Endothelial cell of umbilical vein (primary cell): Measurements from ENCODE around the gene WDR7. TPM values are rescaled to one million over a fixed set of nuclear protein-coding genes. Genes with fewer than 3 reads are reported as not detected.

Experiments
- BruUV-seq: library from RNA; stranded (reverse); fragments of 400-500 nt; replicated peaks from 2 replicates; lab custom pipeline; 2021; lab: Mats Ljungman, UMichigan
- CTCF ChIA-PET: fragments of 300-600, 350-600 bp; sonication (Branson Sonifier 250); formaldehyde crosslinking; loops from one replicate; lab custom pipeline; 2021; ENCODE audit warnings: antibody characterized with exemption, inconsistent platforms; lab: Charles Lee
- POLR2A ChIA-PET: fragments of 300-600, 350-600 bp; sonication (Branson Sonifier 250); formaldehyde crosslinking; loops from one replicate; lab custom pipeline; 2021; ENCODE audit warnings: antibody characterized with exemption, inconsistent platforms; lab: Charles Lee
- DNase-seq: peaks from one replicate; pipeline ENCODE4 v3.0.0-alpha.2; 2011; ENCODE audit warnings: low read depth, low spot score
- FAIRE-seq: peaks from 2 replicates; lab custom pipeline; 2011; peaks lifted over from hg19 to GRCh38; lab: Jason Lieb, UNC
- H2AFZ ChIP-seq: 2 replicates; pipeline ENCODE4 v1.6.0; 2012; ENCODE audit warnings: low read depth, low read length, control low read depth, inconsistent platforms
- H3K27ac ChIP-seq: 2 replicates; pipeline ENCODE4 v1.5.1; 2011; ENCODE audit warnings: low read depth, mild to moderate bottlenecking, control low read depth, low read length, moderate library complexity; ENCODE audit not compliant: insufficient read depth
- H3K27me3 ChIP-seq, 2 experiments: 2 replicates each; pipeline versions ENCODE4 v1.6.0 to v1.6.1; 2011; ENCODE audit warnings: low read length in 2 of 2, mixed read lengths in 1 of 2; ENCODE audit not compliant: control insufficient read depth in 2 of 2, insufficient read depth in 2 of 2
- H3K36me3 ChIP-seq, 2 experiments: 2 replicates in 1 of 2; 3 replicates in 1 of 2; pipeline ENCODE4 v1.5.1; 2011; ENCODE audit warnings: low read length in 2 of 2, mild to moderate bottlenecking in 1 of 2, moderate library complexity in 1 of 2; ENCODE audit not compliant: control insufficient read depth in 2 of 2, insufficient read depth in 2 of 2; ENCODE audit errors: extremely low read depth in 1 of 2
- H3K4me1 ChIP-seq: 3 replicates; pipeline ENCODE4 v1.5.1; 2011; ENCODE audit warnings: mild to moderate bottlenecking, low read length; ENCODE audit not compliant: control insufficient read depth, insufficient read depth; ENCODE audit errors: extremely low read depth
- H3K4me2 ChIP-seq: 2 replicates; pipeline ENCODE4 v1.6.1; 2011; ENCODE audit warnings: low read length, control low read depth, mixed read lengths; ENCODE audit not compliant: insufficient read depth
- H3K4me3 ChIP-seq, 3 experiments: fragments of 200-600 bp in 1 of 3; sonication (generic), shearing (Covaris generic) in 1 of 3; replicated peaks in 1 of 3; 2 replicates each; pipeline ENCODE4 v1.5.1; 2011 to 2016; ENCODE audit warnings: control low read depth in 3 of 3, low read length in 3 of 3, mild to moderate bottlenecking in 2 of 3, inconsistent platforms in 1 of 3, low read depth in 1 of 3, moderate library complexity in 1 of 3; ENCODE audit not compliant: insufficient read depth in 1 of 3
- H3K79me2 ChIP-seq: 2 replicates; pipeline ENCODE4 v1.6.0; 2012; ENCODE audit warnings: low read length, inconsistent platforms; ENCODE audit not compliant: control insufficient read depth, insufficient read depth
- H3K9ac ChIP-seq: replicated peaks from 2 replicates; pipeline ENCODE3; 2011; ENCODE audit warnings: low read length, control low read depth; ENCODE audit not compliant: insufficient read depth; ENCODE audit errors: extremely low read depth
- H3K9me1 ChIP-seq: replicated peaks from 3 replicates; pipeline ENCODE4 v1.6.0; 2011; ENCODE audit warnings: mild to moderate bottlenecking, low read length; ENCODE audit not compliant: control insufficient read depth, insufficient read depth; ENCODE audit errors: extremely low read depth
- H3K9me3 ChIP-seq: replicated peaks from 2 replicates; pipeline ENCODE4 v1.5.1; 2012; ENCODE audit warnings: low read length, inconsistent platforms; ENCODE audit not compliant: control insufficient read depth, insufficient read depth
- H4K20me1 ChIP-seq: replicated peaks from 2 replicates; pipeline ENCODE3; 2011; ENCODE audit warnings: mild to moderate bottlenecking, low read length; ENCODE audit not compliant: control insufficient read depth, insufficient read depth; ENCODE audit errors: extremely low read depth
- EZH2 ChIP-seq: IDR thresholded peaks from 2 replicates; pipeline ENCODE4 v1.6.1; 2012; ENCODE audit warnings: borderline replicate concordance, low read depth, mild to moderate bottlenecking, moderate library complexity, low read length, inconsistent platforms; ENCODE audit not compliant: severe bottlenecking
- FOS ChIP-seq: IDR thresholded peaks from 2 replicates; pipeline ENCODE4 v1.6.1; 2011; ENCODE audit warnings: mild to moderate bottlenecking, low read length, moderate library complexity, borderline replicate concordance; ENCODE audit not compliant: insufficient read depth
- GATA2 ChIP-seq: IDR thresholded peaks from 2 replicates; pipeline ENCODE4 v1.7.0; 2011; ENCODE audit warnings: low read depth, mild to moderate bottlenecking, moderate library complexity, mixed read lengths, low read length; ENCODE audit not compliant: insufficient read length, insufficient read depth
- JUN ChIP-seq: IDR thresholded peaks from 2 replicates; pipeline ENCODE4 v1.6.1; 2011; ENCODE audit warnings: borderline replicate concordance, low read depth; ENCODE audit not compliant: insufficient read length, insufficient read depth
- MYC ChIP-seq: IDR thresholded peaks from one replicate; pipeline ENCODE4 v1.6.1; 2011; ENCODE audit warnings: mild to moderate bottlenecking, low read depth, low read length
- POLR2A ChIP-seq: IDR thresholded peaks from 2 replicates; pipeline ENCODE4 v1.6.1; 2012; ENCODE audit warnings: low read depth, mild to moderate bottlenecking, control low read depth, low read length
- POLR2AphosphoS5 ChIP-seq: IDR thresholded peaks from 2 replicates; pipeline ENCODE4 v1.6.1; 2012; ENCODE audit warnings: low read depth, mild to moderate bottlenecking, control low read depth, low read length, moderate library complexity; ENCODE audit not compliant: insufficient read depth
- dilution Hi-C: fragments of 300-500 bp; cut with MboI; formaldehyde crosslinking; loops from one replicate; pipeline ENCODE4 v1.15.0; 2019; ENCODE audit warnings: low sequenced_read_pairs; ENCODE audit not compliant: extremely low pct_ligation_motif_present
- intact Hi-C: fragments of 100-400 bp; cut with micrococcal nuclease; formaldehyde crosslinking; loops from one replicate; pipeline ENCODE4 v1.10.0; 2022
- polyA plus RNA-seq, 4 experiments: library from polyadenylated mRNA; depleted of rRNA in 3 of 4; stranded (reverse) in 3 of 4; unstranded in 1 of 4; fragments of >200 nt; gene quantifications; 2 replicates each; pipeline versions ENCODE4 v1.2.1 to v1.2.3, GENCODE V29; 2011 to 2012; ENCODE audit warnings: missing spikeins in 1 of 4
- total RNA-seq: library from RNA; stranded (reverse); gene quantifications from 2 replicates; pipeline ENCODE4 v1.2.3, GENCODE V29; 2021
- TF ChIP-seq, protein P1 (sequence below): IDR thresholded peaks from 2 replicates; pipeline ENCODE4 v1.6.1; 2011; ENCODE audit not compliant: insufficient read depth, insufficient read length
- TF ChIP-seq, protein P2 (sequence below), 2 donors: IDR thresholded peaks; 1 replicate in 1 of 2; 2 replicates in 1 of 2; pipeline ENCODE4 v1.5.1; 2011; ENCODE audit warnings: low read length in 2 of 2, mild to moderate bottlenecking in 2 of 2, moderate library complexity in 2 of 2, control low read depth in 1 of 2, inconsistent platforms in 1 of 2, low read depth in 1 of 2; ENCODE audit not compliant: insufficient read depth in 1 of 2; ENCODE audit errors: extremely low read depth in 1 of 2

WDR7 gene
- total and polyA plus RNA-seq, 2 donors (not counting 3 experiments of a cell fraction or from before 2014, with no cell fraction given), result 5.9 to 19.0 TPM

- dilution Hi-C loops, result no loop called here
- intact Hi-C loops, result no loop called here
- Histone ChIP-seq H3K9me3 (no peaks in the 10 kb centered on the region), H3K36me3 (no peaks in the 10 kb centered on the region), H3K4me2 (no peak overlapping the region), H3K4me1 (no peaks in the 10 kb centered on the region), H3K27ac (no peak overlapping the region), H4K20me1 (no peaks in the 10 kb centered on the region), H3K27me3 (no peaks in the 10 kb centered on the region), H3K9me1 (no peaks in the 10 kb centered on the region), H3K4me3 (no peak overlapping the region), H3K79me2 (no peaks in the 10 kb centered on the region), H2AFZ (no peak overlapping the region), H3K9ac (no peak overlapping the region)
- TF ChIP-seq, protein P1, sequence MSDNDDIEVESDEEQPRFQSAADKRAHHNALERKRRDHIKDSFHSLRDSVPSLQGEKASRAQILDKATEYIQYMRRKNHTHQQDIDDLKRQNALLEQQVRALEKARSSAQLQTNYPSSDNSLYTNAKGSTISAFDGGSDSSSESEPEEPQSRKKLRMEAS, result no peak
- TF ChIP-seq MYC (no peak), EZH2 (no peak), FOS (no peak), GATA2 (no peak), POLR2A (no peak), POLR2AphosphoS5 (no peak), JUN (no peak)
- TF ChIP-seq, protein P2, sequence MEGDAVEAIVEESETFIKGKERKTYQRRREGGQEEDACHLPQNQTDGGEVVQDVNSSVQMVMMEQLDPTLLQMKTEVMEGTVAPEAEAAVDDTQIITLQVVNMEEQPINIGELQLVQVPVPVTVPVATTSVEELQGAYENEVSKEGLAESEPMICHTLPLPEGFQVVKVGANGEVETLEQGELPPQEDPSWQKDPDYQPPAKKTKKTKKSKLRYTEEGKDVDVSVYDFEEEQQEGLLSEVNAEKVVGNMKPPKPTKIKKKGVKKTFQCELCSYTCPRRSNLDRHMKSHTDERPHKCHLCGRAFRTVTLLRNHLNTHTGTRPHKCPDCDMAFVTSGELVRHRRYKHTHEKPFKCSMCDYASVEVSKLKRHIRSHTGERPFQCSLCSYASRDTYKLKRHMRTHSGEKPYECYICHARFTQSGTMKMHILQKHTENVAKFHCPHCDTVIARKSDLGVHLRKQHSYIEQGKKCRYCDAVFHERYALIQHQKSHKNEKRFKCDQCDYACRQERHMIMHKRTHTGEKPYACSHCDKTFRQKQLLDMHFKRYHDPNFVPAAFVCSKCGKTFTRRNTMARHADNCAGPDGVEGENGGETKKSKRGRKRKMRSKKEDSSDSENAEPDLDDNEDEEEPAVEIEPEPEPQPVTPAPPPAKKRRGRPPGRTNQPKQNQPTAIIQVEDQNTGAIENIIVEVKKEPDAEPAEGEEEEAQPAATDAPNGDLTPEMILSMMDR (IDR thresholded peaks at IDR 0.05; ENCODE audit: extremely low read depth in 1 of 2, insufficient read depth in 1 of 2, low read depth in 1 of 2, low read length in 2 of 2), result no peak
- no peak for DNase-seq
- ChIA-PET POLR2A (no interaction called here), CTCF (no interaction called here)
- no TSS peak for BruUV-seq
- no peak for FAIRE-seq
Measured at GRCh38 chr18:57048859-57049258, 397.7 kb downstream of the WDR7 start.
